HG02763 (cell line): Measurements from ENCODE around the gene DNASE1L1.

ENCODE experiments used
- ATAC-seq: cut with Tn5 transposase; IDR thresholded peaks from one replicate; pipeline ENCODE4 v1.9.1; 2021; ENCODE audit warnings: mild to moderate bottlenecking, moderate library complexity; ENCODE audit not compliant: unreplicated experiment

Gene DNASE1L1

DNA sequence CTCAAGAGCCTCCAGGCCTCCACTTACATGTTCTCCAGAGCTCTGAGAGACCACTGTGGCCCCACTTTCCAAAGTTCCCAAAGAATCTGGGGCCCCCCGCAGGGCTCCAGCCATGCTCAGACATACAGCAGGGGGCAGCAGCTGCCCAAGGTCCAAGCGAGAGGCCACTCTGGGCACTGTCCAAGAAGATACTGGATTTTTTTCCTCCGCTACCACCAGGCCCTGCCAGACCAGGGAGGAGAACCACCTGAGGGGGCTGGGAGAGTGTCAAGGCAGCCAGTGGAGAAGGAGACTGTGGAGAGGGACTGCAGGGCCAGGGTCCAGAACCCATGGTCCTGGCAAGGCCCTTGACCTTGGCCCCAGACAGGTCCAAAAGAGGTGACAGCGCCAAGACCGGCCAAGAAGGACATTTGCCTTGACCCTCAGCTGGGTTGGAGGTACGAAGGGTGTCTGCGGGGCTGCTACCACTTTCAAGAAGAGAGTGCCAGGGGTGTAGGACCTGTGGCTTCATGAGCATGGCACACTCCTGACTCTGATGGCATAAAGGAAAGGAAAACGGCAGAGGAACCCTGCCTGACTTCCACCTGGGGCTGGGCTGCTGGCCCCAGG is 24.7 kb downstream of the DNASE1L1 start:
- ATAC-seq: no peak

DNA sequence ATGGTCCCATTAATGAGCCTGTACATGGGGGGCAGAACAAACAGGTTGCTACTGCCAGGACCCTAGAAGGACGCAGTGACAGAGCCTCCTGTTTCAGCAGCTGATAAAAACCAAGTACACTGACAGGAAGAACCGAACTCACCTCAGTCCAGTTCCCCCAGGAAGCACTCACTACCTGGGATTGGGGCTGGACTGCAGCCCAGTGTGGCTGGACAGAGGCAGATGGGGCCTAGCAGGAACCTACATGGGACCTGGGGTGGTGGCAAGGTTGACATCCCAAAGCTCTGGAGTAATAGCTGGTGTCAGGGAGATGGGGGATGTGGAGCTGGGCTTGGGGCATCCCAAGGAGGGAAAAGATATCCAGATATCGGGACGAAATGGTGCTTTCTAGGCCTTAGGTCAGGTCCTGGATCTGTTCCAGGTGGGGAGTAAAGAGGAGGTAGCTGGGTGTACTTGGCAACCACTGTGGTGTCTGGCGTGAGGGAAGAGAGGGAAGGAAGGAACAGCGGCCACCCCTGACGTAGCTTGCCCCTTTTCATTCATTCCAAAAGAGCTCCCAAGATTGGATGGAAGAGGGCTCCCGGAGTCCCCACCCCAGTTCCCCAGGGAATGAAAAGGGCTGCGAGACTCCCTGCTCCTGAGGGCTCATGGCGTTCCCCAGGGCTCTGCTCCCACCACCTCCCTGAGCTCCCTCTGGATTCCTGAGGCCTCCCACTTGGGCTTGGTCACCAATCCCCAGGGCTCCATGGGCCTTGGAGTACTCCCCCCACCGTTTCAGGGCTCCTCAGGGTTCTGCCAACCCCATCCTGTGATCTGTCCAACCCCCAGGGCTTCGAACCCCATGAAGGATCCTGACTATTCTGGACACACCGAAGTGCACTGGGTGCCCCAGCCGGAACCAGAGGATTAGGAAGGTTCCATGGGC is 25.4 kb downstream of the DNASE1L1 start:
- no peak for ATAC-seq

DNA sequence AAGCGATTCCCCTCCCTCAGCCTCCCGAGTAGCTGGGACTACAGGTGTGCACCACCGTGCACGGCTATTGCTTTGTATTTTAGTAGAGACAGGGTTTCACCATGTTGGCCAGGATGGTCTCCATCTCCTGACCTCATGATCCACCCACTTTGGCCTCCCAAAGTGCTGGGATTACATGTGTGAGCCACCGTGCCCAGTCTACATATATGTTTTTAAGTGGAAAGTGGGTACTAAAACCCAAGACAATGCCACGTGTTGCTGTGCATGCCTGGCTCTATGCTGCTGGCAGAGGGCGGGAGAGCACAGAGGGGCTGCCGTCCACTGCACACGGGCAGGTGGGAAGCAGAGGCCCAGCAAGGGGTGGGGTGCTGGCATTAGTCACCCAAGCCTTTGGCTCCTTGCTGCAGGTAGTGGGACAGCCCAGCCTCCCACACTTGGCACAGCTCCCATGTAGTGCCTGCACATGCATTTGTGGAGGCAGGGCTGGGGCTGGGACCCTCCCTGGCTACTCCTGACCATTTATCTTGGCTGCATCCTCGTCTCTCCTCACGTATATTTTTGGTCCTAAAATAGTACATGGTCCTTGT is 26.5 kb downstream of the DNASE1L1 start:
- ATAC-seq: no peak

DNA sequence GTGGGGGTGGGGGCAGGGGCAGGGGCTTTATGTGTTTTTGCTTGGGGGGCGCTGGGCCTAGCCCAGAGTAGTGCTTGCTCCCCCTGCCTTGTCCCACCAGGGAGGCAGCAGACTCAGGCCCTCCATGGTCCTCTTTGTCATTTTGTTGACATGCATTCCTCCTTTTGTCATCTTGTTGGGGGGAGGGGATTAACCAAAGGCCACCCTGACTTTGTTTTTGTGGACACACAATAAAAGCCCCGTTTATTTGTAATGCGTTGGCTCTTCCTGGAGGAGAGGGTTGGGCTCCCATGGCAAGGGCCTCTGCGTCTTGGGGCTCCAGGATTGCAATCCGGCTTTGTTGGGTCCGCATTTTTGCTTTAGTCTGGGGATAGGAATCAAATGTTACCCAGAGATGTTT is 27.8 kb downstream of the DNASE1L1 start:
- ATAC-seq: no peak

DNA sequence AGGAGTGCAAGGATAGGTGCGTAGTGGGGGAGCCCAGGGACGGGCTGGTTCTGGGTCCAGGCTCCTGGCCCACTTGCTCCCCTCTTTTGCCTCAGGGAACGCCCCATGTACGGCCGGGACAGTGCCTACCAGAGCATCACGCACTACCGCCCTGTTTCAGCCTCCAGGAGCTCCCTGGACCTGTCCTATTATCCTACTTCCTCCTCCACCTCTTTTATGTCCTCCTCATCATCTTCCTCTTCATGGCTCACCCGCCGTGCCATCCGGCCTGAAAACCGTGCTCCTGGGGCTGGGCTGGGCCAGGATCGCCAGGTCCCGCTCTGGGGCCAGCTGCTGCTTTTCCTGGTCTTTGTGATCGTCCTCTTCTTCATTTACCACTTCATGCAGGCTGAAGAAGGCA is 28.3 kb downstream of the DNASE1L1 start:
- ATAC-seq: no peak

DNA sequence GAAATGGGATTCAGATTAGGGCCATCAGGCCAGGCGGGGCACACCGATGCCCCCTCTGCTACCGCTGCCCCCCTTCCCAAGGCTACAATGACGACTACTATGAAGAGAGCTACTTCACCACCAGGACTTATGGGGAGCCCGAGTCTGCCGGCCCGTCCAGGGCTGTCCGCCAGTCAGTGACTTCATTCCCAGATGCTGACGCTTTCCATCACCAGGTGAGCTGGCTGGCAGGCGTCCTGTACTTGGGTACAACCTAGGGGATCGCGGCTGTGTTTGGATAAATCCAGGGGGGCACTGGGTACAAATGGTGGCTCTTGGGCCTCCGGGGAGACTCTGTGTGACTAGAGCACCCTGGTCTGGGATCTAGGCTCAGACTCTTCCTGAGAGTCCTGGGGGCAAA is 28.9 kb downstream of the DNASE1L1 start:
- ATAC-seq: no peak

DNA sequence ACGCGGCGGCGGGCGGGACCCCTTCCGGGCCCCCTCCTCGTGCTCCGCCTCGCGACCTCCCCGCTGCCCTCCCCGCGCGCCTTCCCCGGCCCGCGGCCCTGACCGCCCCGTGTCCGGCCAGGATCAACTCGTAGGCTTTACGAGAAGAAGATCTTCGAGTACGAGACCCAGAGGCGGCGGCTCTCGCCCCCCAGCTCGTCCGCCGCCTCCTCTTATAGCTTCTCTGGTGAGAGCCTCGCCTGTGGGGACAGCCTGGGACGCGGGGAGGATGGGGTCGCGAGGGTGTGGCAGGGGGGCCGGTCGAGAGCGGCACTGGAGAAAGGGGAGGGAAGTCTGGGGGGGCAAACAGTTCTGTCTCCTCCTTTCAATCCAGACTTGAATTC is 29.5 kb downstream of the DNASE1L1 start:
- no peak for ATAC-seq

DNA sequence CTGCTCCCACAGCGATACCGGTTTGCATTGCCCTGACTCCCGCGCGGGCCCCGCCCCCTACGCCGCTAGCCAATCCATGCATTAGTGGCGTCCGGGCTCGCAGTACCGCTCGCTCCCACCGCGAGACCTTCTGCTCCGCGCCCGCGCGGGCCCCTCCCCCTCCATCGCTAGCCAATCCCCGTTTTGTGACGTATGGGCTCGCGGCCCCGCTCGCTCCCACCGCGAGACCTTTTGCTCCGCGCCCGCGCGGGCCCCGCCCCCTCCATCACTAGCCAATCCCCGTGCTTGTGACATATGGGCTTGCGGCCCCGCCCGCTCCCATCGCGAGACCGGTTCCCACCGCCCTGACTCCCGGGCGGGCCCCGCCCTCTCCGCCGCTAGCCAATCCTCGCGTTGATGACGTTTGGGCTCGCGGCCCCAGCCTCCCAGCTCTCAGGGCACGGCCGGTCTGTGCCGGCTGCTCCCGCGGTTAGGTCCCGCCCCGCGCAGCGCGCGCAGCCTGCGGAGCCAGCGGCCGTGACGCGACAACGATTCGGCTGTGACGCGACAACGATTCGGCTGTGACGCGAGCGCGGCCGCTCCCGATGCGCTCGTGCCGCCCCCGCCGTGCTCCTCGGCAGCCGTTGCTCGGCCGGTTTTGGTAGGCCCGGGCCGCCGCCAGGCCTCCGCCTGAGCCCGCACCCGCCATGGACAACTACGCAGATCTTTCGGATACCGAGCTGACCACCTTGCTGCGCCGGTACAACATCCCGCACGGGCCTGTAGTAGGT is 30.1 kb downstream of the DNASE1L1 start, which contains the start of gene EMD:
EMD (plus strand) TSS at position 497 of the 770 bp plus-strand sequence; CDS start at position 687, 190 bp downstream.
- ATAC-seq: peak; percentile 75

DNA sequence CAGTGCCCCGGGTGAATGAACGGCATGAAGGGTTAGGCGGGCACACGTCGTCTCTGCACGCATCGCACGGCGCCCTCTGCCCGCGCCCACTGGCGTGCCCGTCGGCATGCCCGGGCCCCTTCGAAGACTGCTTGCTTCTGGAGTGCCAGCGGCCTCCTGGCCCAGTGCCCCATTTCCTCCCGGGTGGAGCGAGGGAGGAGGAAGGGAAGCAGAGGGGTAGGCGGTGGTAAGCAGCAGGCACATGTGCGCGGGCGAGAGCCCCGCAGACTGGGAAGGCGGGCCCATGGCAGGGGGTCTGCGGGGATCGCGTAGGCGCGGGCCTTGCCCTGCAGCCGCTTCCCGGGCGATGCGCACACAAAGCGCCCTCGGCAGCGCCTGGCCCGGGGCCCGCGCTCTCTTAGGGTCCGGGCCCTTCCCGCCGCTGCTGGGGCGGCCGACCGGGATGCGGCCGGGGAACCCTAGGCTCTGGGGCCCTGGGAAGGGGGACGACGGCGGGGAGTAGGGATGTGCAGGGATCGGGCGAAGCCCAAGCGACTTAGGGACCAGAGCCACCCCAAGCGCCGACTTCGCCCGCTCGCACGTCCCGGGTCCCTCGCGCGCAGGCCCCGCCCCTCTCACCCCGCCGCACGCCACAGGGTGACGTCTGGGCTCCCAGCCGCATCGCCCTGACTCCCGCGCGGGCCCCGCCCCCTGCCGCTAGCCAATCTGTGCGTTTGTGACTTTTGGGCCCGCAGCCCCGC is 30.8 kb downstream of the DNASE1L1 start:
- ATAC-seq: peak; percentile 0

DNA sequence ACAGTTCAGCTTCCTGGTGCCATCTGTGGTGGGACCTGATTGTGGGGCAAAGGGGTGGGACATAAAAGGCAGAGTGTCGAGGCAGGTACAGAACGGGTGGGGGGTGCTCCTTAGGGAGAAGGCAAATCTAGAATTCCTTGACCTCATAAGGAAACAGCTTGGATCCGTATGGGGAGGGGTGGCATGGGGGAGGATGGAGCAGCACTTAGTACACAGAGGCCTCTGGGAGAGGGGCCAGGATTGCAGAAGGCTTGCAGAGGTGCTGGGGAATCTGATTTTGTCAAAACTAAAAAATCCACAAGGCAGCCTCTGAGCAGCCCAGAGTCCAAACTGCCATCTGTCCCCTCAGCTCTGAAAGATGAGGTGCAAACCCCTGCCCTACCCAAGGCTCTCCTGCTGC is 32.3 kb downstream of the DNASE1L1 start:
- no peak for ATAC-seq

DNA sequence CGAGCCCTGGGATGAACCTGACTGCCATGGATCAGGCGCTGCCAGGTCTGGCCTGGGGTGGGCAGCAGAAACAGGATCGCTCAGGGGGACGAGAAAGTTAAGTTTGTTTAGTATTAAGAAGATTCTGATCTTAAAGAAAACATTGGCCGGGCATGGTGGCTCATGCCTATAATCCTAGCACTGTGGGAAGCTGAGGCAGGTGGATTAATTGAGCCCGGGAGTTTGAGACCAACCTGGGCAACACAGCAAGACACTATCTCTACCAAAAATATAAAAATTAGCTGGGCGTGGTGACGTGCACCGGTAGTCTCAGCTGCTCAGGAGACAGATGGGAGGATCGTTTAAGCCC is 33.9 kb downstream of the DNASE1L1 start:
- no peak for ATAC-seq

DNA sequence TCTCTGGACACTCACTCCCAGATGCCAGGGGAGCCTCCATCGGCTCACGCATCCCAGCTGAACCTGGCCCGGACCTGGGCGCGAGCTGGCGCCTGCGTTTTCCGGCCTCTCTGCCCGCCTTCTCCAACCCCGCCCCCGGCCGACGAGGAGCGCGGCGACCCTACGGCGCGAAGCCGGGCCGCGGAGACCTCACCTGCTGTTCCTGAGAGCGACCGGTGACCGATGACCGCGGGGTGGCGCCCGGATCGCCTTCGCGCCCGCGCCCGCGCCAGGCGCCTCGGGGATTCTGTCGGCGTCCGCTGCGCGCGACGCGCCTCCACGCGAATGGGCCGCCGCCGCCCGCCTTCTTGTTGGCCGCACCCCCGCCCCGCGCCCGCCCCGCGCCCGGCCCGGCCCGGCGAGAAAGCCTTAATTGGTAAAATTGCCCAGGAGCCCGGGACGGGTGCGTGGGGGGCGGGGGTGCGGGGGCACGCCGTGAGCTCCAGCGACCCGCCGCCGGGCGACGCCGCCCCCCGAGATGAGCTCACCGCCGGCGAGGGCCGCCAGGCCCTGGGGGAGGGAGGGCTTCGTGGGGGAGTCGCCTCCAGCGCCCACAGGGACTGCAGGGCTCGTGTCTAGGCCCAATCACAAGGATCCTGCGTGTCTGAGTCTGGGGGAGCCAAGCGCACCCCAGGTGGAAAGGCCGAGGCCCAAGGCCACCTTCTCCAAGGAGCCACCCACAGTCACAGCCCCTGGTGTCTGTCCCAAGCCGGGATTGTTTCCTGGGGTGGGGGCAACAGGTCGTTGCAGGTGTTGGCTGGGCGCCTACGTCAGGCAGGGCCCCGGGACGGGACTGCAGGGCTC is 34.5 kb downstream of the DNASE1L1 start, which contains the start of gene FLNA:
FLNA (minus strand) TSS at position 322 of the 843 bp plus-strand sequence. CDS start 3,389 bp downstream, outside the sequence.
- ATAC-seq: no peak

DNA sequence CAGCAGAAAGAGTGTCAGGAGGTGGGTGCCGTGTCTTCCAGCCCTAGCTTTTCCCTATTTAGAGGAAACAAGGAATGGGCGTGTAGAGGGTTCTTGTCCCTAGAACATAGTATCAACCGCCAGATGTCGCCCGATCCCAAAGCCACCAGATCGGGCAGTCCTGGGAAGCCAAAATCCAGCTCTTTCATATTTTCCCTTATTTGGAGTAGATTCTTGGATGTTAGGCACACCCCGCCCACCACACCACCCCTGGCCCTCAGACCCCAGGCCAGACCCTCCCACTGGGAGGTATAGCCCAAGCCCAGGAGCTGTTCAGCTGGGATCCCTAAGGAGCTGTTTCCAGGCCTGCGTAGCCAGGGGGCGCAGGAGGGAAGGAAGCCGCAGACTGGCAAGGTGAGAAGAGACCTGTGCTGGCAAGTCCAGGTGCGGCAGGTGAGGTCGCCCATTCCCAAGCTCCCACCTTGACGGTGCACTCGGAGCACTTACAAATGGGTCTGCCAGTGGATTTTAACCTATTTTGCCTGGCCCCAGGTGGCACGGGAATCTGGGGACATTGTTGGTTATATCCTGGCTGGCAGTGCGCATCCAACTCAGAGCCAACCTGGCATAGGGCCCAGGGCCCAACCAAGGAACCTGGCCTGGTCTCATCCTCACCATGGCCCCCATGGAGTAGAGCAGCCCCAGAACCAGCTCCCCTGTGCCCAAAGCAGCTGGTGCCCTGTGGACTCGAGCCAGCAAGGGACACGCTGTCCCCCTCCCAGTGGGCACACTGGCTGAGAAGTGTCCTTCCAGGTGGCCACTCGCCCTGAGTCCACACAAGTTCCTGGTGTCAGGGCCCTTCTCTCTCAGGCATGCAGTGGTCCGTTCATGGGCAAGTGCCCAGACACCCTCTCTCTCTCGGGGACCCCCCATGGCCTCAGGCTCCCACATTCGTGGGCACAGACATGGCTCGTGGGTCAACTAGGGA is 35.4 kb downstream of the DNASE1L1 start:
- ATAC-seq: no peak

DNA sequence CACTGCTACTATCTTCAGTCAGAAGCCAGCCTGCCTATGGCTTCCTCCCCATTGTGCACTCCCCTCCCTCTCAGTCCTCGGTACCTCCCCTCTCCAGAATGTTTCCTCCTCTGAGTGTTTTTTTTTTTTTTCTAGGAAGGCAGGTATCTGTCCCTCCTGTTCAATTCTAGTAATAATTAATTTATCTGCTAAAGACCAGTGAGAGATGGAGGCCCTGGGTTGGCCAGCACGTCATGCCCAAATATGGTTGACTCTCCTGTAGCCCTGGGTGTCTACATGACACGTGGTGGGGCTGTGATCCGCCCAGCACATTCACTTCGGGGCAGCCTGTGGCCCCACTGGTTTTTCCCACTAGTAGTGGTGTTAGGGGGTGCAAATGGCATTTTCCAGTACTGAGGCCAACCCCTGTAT is 36.4 kb downstream of the DNASE1L1 start:
- no peak for ATAC-seq

DNA sequence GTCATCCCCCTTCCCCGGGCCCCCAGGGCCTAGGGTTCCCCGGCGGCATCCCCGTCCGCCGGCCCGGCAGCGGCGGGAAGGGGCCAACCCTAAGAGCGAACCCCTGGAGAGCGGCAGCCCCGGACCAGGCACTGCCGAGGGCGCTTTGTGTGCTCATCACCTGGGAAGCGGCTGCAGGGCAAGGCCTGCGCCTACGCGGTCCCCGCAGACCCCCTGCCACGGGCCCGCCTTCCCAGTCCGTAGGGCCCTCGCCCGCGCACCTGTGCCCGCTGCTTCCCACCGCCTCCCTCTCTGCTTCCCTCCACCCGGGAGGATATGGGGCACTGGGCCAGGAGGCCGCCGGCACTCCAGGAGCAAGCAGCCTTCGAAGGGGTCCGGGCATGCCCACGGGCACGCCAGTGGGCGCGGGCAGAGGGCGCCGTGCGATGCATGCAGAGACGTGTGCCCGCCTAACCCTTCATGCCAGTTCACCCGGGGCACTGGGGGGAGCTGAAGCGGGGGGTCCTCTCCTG is 37.2 kb downstream of the DNASE1L1 start:
- peak; percentile 1 for ATAC-seq

DNA sequence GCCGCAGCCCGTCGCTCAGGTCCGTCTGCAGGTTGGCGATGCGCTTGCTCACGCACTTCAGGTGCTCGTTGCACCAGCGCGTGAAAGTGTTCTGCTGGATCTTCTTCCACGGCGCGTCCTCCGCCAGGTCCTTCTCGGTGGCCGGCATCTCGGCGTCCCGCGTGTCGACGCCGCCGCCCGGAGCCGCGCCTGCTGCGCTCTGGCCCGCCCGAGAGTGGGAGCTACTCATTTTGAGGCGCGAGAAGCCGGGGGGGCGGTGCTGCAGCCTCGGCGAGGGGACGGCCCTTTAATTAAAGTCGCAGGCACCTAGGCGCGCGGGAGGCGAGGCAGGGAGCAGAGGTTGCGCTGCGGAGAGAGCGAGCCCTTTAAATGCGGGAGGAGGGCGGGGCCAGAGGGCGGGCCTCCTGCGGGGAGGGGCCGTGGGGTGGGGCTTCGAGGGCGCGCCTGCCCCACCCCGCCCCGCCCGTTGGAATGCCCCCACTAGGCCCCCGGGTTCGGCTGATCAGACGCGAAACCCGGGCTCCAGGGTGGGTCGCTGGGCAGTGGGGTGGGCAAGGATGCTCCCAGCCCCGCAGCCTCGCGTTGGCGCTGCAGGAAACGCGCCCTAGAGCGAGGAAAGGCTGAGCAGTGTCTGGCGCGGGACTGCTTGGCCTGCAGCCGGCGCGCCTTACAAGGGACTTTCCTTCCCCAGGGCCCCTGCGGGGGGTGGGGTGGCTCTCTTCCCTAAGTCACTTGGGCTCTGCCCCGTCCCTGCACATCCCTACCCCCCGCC is 37.9 kb downstream of the DNASE1L1 start:
- peak; percentile 70 for ATAC-seq

DNA sequence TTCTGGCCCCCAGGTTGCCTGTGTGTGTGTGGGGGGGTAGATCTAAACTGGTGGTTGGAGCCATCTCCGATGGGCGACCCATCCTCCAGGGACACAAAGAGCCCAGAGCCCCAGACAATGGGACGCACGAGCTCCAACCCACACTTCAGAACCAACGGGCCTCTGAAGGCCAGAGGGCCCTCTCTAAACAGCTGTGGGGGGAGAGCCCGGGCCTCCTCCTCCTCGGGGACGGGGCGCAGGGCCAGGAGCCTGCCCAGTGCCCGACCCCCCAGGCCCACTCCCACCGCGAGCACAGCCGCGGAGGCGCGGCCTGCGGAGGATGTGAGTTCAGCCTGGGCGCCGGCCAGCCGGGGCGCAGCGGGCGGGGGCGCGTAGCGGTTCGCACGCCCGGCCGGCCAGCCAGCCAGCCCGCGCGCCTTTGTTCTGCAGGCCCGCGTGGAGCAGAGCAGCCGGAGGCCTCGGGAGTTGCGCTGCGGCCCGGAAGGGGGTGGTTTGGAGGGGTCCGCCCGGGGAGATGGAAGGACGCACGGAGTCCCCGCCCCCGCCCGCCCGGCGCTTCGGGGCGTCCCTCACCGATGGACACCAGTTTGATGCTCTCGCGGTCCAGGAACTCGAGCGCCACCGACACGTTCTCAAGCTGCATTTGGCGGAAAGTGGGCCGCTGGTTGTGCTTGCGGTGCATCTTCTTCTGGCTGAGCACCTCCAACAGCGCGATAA is 38.6 kb downstream of the DNASE1L1 start:
- no peak for ATAC-seq
